Dermis blood vessel endothelial cell (primary cell): ENCODE results near the gene CBX1. TPM values are rescaled to one million over a fixed set of nuclear protein-coding genes. Genes with fewer than 3 reads are reported as not detected.
"Not testable (repeated sequence)": the region's sequence is repeated elsewhere in the genome, so short reads cannot be mapped to it uniquely, and the experiment has no call there.

Source experiments
- DNase-seq: peaks from one replicate; pipeline ENCODE4 v3.0.0; 2010
- total RNA-seq: library from RNA; depleted of rRNA; stranded (reverse); fragments of >200 nt; gene quantifications from 2 replicates; pipeline ENCODE4 v1.2.3, GENCODE V29; 2014

CBX1 gene
- total RNA-seq, 1 donor from 2014 or later, result 65.7 TPM

DNA sequence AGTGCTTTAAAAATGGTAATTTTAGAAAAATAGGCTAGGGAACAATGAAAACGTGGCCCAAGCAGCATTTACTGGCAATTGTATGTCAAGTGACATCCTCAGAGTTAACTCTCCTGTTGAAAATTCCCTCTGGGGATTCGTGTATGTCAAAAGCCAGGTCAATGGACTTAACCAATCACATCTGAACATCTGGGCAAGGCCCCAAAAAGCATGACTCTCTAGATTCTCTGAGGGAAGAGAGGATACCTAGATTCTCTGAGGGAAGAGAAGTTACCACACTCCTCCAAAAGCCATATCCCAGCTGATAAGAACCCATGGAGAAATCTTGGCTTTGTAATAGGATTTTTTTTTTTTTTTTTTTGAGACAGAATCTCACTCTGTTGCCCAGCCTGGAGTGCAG lies 29.6 kb downstream of the CBX1 start:
- DNase-seq, result no peak

DNA sequence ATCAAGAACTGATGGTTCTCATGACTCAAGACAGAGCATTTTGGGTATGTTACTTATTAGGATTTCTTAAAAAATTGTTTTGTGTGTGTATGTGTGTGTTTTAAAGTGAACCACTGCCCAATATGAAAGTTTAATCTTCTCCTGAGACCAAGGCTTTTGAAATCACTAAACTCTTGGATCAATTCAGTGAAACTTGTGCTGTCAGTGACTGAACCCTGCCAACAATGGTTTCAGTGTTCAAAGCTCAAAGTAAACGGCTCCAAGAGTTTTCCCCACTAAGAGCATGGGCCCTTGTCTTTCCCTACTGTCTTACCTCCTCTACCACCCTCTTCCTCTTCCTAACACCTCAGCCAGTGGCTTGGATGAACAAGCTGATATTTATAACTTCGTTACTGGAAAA lies 31.1 kb downstream of the CBX1 start:
- no peak for DNase-seq

- peak; percentile 57 for DNase-seq
These were observed 32.8 kb downstream of the CBX1 start for GRCh38 chr17:48068491-48068961.

- not testable (repeated sequence) for DNase-seq
These were observed 33.5 kb downstream of the CBX1 start for GRCh38 chr17:48067808-48068207.

DNA sequence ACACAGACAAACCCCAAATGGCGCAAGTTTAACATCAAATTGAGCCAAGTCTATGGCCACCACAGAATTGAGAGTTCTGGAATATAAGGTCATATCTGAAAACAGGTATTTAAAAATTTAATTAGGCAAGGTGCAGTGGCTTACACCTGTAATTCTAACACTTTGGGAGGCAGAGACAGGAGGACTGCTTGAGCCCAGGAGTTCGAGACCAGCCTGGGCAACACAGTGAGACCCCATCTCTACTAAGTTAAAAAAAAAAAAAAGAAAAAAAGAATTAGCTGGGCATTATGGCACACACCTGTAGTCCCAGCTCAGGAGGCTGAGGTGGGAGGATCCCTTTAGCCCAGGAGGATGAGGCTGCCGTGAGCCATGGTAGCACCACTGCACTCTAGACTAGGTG lies 34.0 kb downstream of the CBX1 start:
- no peak for DNase-seq

- peak; percentile 50 for DNase-seq
These were observed 34.6 kb downstream of the CBX1 start for GRCh38 chr17:48066656-48067055.

DNA sequence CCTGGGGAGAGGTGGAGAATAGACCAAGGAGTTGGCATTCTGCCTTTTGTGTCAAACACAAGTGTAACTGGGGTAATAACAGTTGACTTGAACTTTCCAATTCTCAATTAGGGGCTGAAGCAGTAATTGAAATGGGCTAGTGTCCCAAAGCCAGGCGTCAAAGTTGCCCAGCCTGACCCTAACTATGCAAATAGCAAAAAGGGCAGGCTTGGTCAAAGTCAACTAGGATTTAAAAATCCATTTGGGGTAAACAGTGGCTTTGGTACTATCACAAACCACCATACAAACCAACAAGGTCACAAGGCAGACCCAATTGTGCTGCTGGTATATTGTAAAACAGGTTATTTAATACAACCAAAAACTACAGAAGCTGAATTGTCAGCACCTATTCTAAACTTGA lies 35.1 kb downstream of the CBX1 start:
- no peak for DNase-seq

GRCh38 chr17:48064638-48065037 lies 36.6 kb downstream of the CBX1 start:
- no peak for DNase-seq

GRCh38 chr17:48062273-48062672 lies 39.0 kb downstream of the CBX1 start:
- DNase-seq, result no peak

- DNase-seq, result no peak
These were observed 41.0 kb downstream of the CBX1 start for GRCh38 chr17:48060249-48060648.

- no peak for DNase-seq
These were observed 42.1 kb downstream of the CBX1 start for GRCh38 chr17:48059125-48059668.

- no peak for DNase-seq
These were observed 42.7 kb downstream of the CBX1 start for GRCh38 chr17:48058393-48059124.

GRCh38 chr17:48057626-48058025 lies 43.7 kb downstream of the CBX1 start:
- DNase-seq, result no peak

DNA sequence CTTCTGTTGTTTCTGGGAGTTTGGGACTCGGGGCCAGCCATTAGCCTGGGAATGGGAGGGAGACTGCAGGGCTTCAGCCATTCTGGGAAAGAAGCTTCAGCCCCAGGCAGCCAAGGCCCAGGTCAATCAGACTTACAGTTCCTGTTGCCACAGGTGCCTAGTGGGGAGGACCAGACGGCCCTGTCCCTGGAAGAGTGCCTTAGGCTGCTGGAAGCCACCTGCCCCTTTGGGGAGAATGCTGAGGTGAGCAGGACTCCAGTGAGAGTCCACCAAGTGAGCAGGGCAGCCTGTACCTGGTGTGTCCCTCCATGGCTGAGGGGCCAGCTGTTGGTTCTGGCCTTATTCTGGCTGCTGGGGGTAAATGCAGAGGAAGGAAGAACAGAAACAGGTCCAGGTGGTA lies 44.4 kb downstream of the CBX1 start:
- DNase-seq, result no peak

GRCh38 chr17:48056246-48056745 lies 45.0 kb downstream of the CBX1 start:
- no peak for DNase-seq

- no peak for DNase-seq
These were observed 45.6 kb downstream of the CBX1 start for GRCh38 chr17:48055531-48056245.

DNA sequence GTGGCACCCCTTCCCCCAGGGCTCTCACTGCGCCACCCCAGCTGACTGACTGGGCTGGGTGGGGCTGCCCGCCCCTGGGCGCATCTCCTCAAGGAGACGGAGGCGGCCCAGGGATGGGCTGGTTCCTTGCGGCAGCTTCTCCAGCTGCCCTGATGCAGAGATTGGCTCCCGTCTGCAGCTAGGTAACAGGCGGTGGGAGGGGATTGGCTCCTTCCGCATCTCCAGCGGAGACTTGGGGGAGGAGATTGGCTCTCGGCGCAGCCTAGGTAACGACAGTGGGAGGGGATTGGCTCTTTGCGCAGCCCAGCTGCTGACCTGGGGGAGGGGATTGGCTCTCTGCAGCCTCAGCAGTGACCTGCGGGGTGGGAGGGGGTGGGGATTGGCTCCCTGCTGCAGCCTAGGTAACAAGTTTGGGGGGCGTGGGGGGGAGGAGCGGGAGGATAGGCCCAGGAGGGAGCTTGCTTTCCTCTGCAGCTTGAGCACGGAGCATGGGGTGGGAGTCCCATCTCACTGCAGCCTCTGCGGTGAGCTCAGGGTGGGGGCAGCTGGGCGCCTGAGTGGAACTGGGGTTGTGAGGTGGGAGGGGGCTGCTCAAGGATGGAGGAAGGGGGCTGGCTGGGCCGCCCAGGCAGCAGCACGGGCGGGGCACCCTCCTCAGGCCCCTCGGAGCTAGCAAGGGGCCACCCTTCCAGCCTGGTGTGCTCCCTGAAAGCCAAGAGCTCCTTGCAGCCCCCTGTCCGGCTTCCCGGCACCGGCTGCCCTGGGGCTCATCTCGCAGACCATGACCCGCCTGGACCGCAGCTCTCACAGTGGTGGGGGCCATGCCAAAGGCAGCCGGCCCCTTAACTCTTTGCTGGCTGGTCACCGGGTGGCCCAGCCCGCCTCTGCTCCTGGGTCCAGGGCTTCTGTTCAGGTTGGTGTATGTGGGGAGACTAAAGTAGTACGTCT lies 46.8 kb downstream of the CBX1 start:
- no peak for DNase-seq

DNA sequence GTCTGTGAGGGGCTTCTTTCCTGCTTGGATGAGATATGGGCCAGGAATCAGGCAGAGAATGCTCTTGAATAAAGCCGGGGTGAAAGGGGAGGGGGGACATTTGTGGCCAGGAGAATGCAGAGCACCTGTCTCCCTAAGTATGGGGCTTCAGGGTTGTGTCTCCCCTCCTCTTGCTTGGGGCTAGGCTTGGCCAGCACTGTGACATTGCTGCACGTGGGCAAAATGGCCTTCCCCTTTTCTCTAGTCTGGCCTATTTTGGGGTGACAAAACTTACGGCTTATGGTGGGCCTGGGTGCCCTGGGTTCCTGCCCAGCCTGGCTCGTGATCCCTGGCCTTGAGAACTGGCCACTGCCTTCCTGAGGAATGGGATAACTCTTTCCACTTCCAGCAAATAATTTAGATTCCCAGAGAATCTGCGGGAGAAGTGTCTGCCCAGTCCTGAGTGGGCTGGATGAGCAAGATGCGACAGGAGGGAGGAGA lies 47.5 kb downstream of the CBX1 start:
- no peak for DNase-seq

DNA sequence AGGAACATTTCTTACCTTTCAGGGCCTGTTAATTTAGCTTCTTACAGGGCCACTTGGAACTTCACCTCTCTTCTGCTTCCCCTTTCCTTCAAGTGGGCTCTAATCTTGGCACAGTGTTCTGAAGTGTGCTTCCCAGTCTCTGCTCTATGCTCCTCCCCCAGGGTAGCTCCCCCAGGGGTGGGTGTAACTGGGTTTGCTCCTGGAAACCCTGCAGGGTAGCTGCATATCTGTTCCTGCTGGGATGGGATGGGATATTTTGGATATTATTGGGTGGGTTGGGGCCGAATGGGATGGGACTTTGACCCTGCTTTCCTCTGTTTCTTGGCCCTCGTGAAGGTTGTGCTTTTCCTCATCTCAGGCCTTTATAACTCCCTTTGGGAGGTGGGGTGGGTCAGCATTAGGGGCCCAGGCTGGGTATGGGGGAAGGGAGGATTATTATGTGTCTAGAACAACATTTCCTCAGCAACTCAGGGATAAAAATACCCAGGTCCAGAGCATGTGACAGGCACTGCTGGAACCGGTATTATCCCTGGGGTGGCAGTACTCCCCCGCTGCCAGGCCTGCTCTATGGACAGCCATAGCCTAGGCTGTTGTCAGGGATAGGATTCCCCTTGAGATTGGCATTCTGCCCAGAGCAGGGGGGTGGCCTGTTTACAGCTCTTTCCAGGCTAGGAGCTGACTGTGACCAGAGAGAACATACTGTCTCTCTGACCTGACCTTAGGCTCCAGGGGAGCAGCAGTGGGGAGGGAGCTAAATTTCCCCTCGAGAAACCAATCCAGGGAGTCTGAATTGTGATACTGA lies 48.1 kb downstream of the CBX1 start:
- peak; percentile 71 for DNase-seq

DNA sequence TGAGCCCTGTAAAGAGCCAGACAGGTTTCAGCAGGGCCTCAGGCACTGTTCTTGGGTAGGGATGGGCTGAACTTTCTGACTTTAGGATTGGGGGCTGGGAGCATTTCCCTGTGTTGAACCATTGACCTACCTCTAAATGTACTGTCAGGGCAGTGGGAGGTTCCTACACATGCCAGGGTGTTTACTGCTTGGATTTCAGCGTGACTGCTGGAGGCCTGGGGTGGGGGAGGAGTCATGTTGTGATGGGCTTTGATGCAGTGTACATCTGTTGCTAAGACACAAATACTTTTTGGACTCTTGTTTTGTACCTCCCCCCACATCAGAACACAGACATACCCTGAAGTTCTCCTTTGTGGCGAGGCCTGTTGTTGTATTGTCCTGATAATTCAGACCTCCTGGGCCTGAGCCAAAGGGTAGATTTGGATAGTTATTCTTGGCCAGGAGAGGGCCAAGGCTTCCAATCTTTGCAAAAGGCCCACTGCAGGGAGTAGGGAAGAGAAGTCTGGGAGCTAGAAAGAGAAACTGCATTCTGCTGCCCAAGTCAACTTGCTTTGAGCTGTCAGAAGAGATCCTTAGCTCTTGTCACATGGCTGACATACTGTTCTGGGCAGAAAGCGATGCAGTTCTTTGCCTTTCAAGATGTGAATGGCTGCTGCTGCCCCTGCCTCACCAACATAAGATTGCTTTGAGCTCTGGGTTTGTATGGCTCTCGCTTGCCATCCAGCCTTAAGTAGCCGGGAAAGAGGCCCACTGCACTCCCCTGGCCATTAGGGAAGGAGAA lies 49.4 kb downstream of the CBX1 start:
- DNase-seq, result peak; percentile 93

- DNase-seq, result no peak
These were observed 50.0 kb downstream of the CBX1 start for GRCh38 chr17:48051283-48051682.
